Hepatocyte (in vitro differentiated cells): Measurements from ENCODE around the gene CCDC198. TPM values are rescaled to one million over a fixed set of nuclear protein-coding genes. Genes with fewer than 3 reads are reported as not detected.

ENCODE experiments used
- DNase-seq: peaks from one replicate; pipeline ENCODE4 v3.0.0-alpha.2; 2016; ENCODE audit warnings: low spot score
- H2AFZ ChIP-seq: fragments of 200-600 bp; sonication (generic); 2 replicates; pipeline ENCODE4 v1.6.0; 2016; ENCODE audit warnings: antibody characterized with exemption, mild to moderate bottlenecking
- H3K27ac ChIP-seq: fragments of 200-600 bp; sonication (generic); 2 replicates; pipeline ENCODE4 v1.5.1; 2016; ENCODE audit warnings: mild to moderate bottlenecking
- H3K27me3 ChIP-seq: fragments of 200-600 bp; sonication (generic); 2 replicates; pipeline ENCODE4 v1.6.1; 2016
- H3K36me3 ChIP-seq: fragments of 200-600 bp; sonication (generic); replicated peaks from 2 replicates; pipeline ENCODE4 v1.5.1; 2016; ENCODE audit warnings: low read depth; ENCODE audit not compliant: insufficient read depth
- H3K4me1 ChIP-seq: fragments of 200-600 bp; sonication (generic); 2 replicates; pipeline ENCODE4 v1.5.1; 2016; ENCODE audit warnings: mild to moderate bottlenecking, moderate library complexity; ENCODE audit not compliant: insufficient read depth
- H3K4me2 ChIP-seq: fragments of 200-600 bp; sonication (generic); 2 replicates; pipeline ENCODE4 v1.6.0; 2016
- H3K4me3 ChIP-seq: fragments of 200-600 bp; sonication (generic); 2 replicates; pipeline ENCODE4 v1.5.1; 2016; ENCODE audit warnings: mild to moderate bottlenecking
- H3K79me2 ChIP-seq: fragments of 200-600 bp; sonication (generic); 2 replicates; pipeline ENCODE4 v1.6.0; 2017; ENCODE audit warnings: mild to moderate bottlenecking
- H3K9me2 ChIP-seq: fragments of 200-600 bp; sonication (generic); replicated peaks from 2 replicates; pipeline ENCODE4 v1.6.0; 2017; ENCODE audit warnings: mild to moderate bottlenecking; ENCODE audit not compliant: insufficient read depth
- H3K9me3 ChIP-seq: fragments of 200-600 bp; sonication (generic); 2 replicates; pipeline ENCODE4 v1.5.1; 2016; ENCODE audit warnings: low read depth, mild to moderate bottlenecking
- H4K20me1 ChIP-seq: fragments of 200-600 bp; sonication (generic); 2 replicates; pipeline ENCODE4 v1.6.0; 2016; ENCODE audit warnings: mild to moderate bottlenecking; ENCODE audit not compliant: insufficient read depth, poor library complexity, severe bottlenecking
- EZH2 ChIP-seq: fragments of 200-600 bp; sonication (generic); IDR thresholded peaks from 2 replicates; pipeline ENCODE4 v1.6.1; 2016; ENCODE audit warnings: antibody characterized with exemption, mild to moderate bottlenecking, borderline replicate concordance
- EZH2phosphoT487 ChIP-seq: fragments of 200-600 bp; sonication (generic); IDR thresholded peaks from one replicate; pipeline ENCODE4 v1.6.1; 2018; ENCODE audit warnings: antibody characterized with exemption, mild to moderate bottlenecking, low read depth, moderate library complexity; ENCODE audit not compliant: unreplicated experiment, severe bottlenecking
- WGBS: methylation state at CpG from one replicate; pipeline ENCODE4 v1.1.6; 2016; ENCODE audit warnings: low lambda C conversion rate; ENCODE audit errors: missing lambda C conversion rate; 5-methylcytosine and 5-hydroxymethylcytosine counted together
- polyA plus RNA-seq: library from polyadenylated mRNA; unstranded; fragments of >200 nt; fragmentation: Nextera tagmentation; extraction: Ambion mirVana; gene quantifications from 2 replicates; pipeline ENCODE4 v1.2.1, GENCODE V29; 2016
- total RNA-seq: library from RNA; depleted of rRNA; stranded (reverse); fragments of >200 nt; gene quantifications from 2 replicates; pipeline ENCODE4 v1.2.3, GENCODE V29; 2014
- TF ChIP-seq, protein P1 (sequence below): fragments of 200-600 bp; sonication (generic); IDR thresholded peaks from 2 replicates; pipeline ENCODE4 v1.5.1; 2016; ENCODE audit warnings: antibody characterized with exemption, mild to moderate bottlenecking; ENCODE audit not compliant: poor library complexity

The CCDC198 gene
- total and polyA plus RNA-seq, 2 experiments from 2014 or later, result 8.5 to 34.5 TPM

DNA sequence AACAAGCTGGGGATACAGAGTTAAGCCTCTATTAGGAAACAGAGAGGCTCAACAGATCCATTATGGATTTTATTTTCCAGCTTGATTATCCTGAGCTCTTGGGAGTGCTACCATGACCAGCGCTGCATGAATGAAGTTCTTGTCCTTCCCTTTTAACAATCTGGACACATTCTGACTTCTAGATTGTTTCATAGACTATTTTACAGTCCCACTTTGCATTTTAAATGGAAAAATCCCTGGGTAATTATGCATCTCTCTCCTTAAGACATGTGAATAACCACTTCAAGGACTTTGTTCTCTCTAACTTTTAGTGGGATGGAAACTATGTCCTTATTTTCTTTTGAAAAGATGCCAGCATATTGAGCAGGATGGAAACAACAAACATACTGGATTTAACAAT, 2.0 kb downstream of the CCDC198 start:
- TF ChIP-seq, protein P1, sequence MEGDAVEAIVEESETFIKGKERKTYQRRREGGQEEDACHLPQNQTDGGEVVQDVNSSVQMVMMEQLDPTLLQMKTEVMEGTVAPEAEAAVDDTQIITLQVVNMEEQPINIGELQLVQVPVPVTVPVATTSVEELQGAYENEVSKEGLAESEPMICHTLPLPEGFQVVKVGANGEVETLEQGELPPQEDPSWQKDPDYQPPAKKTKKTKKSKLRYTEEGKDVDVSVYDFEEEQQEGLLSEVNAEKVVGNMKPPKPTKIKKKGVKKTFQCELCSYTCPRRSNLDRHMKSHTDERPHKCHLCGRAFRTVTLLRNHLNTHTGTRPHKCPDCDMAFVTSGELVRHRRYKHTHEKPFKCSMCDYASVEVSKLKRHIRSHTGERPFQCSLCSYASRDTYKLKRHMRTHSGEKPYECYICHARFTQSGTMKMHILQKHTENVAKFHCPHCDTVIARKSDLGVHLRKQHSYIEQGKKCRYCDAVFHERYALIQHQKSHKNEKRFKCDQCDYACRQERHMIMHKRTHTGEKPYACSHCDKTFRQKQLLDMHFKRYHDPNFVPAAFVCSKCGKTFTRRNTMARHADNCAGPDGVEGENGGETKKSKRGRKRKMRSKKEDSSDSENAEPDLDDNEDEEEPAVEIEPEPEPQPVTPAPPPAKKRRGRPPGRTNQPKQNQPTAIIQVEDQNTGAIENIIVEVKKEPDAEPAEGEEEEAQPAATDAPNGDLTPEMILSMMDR, result no peak
- no peak for TF ChIP-seq EZH2
- TF ChIP-seq EZH2phosphoT487, result no peak
- no peak overlapping the region for H3K4me3 ChIP-seq
- no peak overlapping the region for H3K27ac ChIP-seq
- no peak overlapping the region for H2AFZ ChIP-seq
- H3K9me3 ChIP-seq, result no peaks in the 10 kb centered on the region
- H4K20me1 ChIP-seq, result no peaks in the 10 kb centered on the region
- WGBS, result 95% methylated on average over 1 of the region's 1 CpG
- no peaks in the 10 kb centered on the region for H3K36me3 ChIP-seq
- no peaks in the 10 kb centered on the region for H3K27me3 ChIP-seq
- DNase-seq, result no peak
- peaks cover 19% of the 10 kb centered on the region for H3K4me1 ChIP-seq
- H3K9me2 ChIP-seq, result no peaks in the 10 kb centered on the region
- peak overlapping the region; percentile 65 for H3K4me2 ChIP-seq
- H3K79me2 ChIP-seq, result peaks cover 6% of the 10 kb centered on the region

DNA sequence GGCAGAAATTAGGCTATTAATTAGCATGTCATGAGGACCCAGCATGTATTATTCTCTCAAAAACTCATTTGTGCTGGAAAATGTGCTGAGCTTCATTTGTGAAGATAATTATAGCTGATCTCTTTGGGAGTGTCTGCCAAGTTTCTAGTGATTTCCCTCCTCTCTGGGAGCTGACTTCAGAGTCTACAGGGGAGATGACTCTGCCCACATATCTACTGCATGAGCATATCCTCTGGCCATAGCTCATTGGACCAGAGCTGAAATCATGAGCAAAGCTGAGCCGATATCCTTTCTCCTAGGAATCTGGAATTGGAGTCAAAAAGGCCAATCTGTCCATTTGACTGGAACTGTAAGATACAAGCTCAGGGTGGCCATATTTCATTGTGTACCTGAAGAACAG, 5.9 kb downstream of the CCDC198 start:
- H3K9me3 ChIP-seq, result no peaks in the 10 kb centered on the region
- H2AFZ ChIP-seq, result no peak overlapping the region
- H3K4me2 ChIP-seq, result no peak overlapping the region
- H3K27me3 ChIP-seq, result no peaks in the 10 kb centered on the region
- no peak overlapping the region for H3K27ac ChIP-seq
- no peaks in the 10 kb centered on the region for H3K9me2 ChIP-seq
- H3K79me2 ChIP-seq, result peaks cover 6% of the 10 kb centered on the region
- peaks cover 12% of the 10 kb centered on the region for H3K4me1 ChIP-seq
- WGBS, result 91% methylated on average over 1 of the region's 1 CpG
- TF ChIP-seq EZH2phosphoT487 (no peak), EZH2 (no peak)
- TF ChIP-seq, protein P1, result no peak
- H3K4me3 ChIP-seq, result no peak overlapping the region
- no peaks in the 10 kb centered on the region for H3K36me3 ChIP-seq
- no peak for DNase-seq
- no peaks in the 10 kb centered on the region for H4K20me1 ChIP-seq

DNA sequence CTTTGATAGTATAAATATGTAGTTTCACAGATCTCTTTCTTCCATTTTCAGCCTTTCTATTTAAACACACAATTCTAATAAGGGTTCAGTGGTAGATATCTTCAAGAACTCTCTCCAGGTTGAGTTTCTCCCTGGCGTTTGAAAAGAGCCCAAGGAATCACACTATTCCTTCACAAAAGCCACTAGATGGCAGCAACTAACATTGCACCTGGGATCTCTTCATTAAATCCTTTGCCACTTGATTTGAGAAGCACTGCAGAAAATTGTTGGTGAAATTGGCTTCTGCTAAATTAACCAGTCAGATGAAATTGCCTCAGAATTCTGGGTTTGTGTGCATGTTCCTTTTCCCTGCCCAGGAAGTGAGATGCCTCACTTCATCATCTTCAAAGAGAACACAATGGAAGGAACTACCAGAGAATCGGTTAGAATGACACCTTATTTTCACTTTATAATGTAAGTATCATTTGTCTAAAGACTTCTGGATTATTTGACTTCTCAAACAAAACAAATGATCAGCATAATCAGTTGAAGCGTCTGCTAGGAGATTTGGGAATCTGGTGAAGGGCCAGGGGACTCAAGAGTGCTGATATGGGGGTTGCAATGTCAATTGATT, 6.8 kb downstream of the CCDC198 start:
- Histone ChIP-seq H3K4me3 (no peak overlapping the region), H3K36me3 (no peaks in the 10 kb centered on the region), H4K20me1 (no peaks in the 10 kb centered on the region), H3K4me1 (peaks cover 4% of the 10 kb centered on the region), H3K9me3 (no peaks in the 10 kb centered on the region), H3K27ac (no peak overlapping the region), H3K4me2 (no peak overlapping the region), H3K27me3 (no peaks in the 10 kb centered on the region), H2AFZ (no peak overlapping the region), H3K9me2 (no peaks in the 10 kb centered on the region), H3K79me2 (peaks cover 6% of the 10 kb centered on the region)
- WGBS, result 44% methylated on average over 3 of the region's 3 CpGs
- peak; percentile 63 for DNase-seq
- no peak for TF ChIP-seq EZH2
- TF ChIP-seq, protein P1, result peak; percentile 80

GRCh38 chr14:57485635-57486034, 8.0 kb downstream of the CCDC198 start:
- no peak overlapping the region for H3K4me3 ChIP-seq

More at GRCh38 chr14:57485635-57486034, 8.0 kb downstream of the CCDC198 start:
- Histone ChIP-seq H3K36me3 (no peaks in the 10 kb centered on the region), H3K79me2 (no peaks in the 10 kb centered on the region), H3K27me3 (no peaks in the 10 kb centered on the region), H2AFZ (no peak overlapping the region), H3K9me2 (no peaks in the 10 kb centered on the region), H4K20me1 (no peaks in the 10 kb centered on the region), H3K4me2 (no peak overlapping the region), H3K27ac (no peak overlapping the region), H3K4me1 (no peaks in the 10 kb centered on the region), H3K9me3 (no peaks in the 10 kb centered on the region)
- TF ChIP-seq EZH2phosphoT487 (no peak), EZH2 (no peak)
- TF ChIP-seq, protein P1, result no peak
- no peak for DNase-seq
